Mucosa of stomach (tissue), 1 donor: ENCODE results near the gene PRSS16.
"Not testable (repeated sequence)": the region's sequence is repeated elsewhere in the genome, so short reads cannot be mapped to it uniquely, and the experiment has no call there.

Source experiments
- H3K27me3 ChIP-seq: one replicate; pipeline ENCODE4 v1.7.0; 2013; ENCODE audit warnings: mild to moderate bottlenecking, low read length; ENCODE audit not compliant: control insufficient read depth, insufficient read depth
- H3K36me3 ChIP-seq: one replicate; pipeline ENCODE4 v1.7.0; 2013; ENCODE audit warnings: low read length; ENCODE audit not compliant: control insufficient read depth, insufficient read depth
- H3K4me1 ChIP-seq: one replicate; pipeline ENCODE4 v1.7.0; 2013; ENCODE audit warnings: mild to moderate bottlenecking, low read length; ENCODE audit not compliant: control insufficient read depth, insufficient read depth
- H3K4me3 ChIP-seq: one replicate; pipeline ENCODE4 v1.7.0; 2013; ENCODE audit warnings: low read length
- H3K9ac ChIP-seq: one replicate; pipeline ENCODE4 v1.7.0; 2013; ENCODE audit warnings: mild to moderate bottlenecking, low read length, moderate library complexity
- H3K9me3 ChIP-seq: one replicate; pipeline ENCODE4 v1.7.0; 2013; ENCODE audit warnings: mild to moderate bottlenecking, low read length, moderate library complexity; ENCODE audit not compliant: control insufficient read depth
- donor health status: Pancreatic carcinoma.

Gene PRSS16

DNA sequence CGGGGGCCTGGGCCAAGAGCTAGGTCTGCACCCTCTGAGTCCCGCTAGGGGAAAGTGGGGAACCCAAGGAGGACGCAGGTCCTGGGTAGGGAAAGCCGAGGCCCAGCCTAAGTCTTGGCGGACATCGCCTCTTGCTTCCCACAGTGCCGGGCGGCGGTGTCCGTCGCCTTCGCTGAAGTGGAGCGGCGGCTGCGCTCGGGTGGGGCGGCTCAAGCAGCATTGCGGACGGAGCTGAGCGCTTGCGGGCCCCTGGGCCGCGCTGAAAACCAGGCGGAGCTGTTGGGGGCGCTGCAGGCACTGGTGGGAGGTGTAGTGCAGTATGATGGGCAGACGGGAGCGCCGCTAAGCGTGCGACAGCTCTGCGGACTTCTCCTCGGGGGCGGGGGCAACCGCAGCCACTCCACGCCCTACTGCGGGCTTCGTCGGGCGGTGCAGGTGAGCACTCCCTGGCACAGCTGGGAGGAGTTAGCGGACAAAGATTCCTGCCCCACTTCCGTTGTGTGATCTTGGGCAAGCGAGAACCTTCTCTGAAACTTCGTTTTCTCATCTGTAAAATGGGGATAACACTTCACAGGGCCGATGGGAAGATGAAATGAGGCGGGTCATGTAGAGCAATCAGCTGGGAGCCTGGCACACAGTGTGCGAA is 4.2 kb downstream of the PRSS16 start:
- no peaks in the 10 kb centered on the region for H3K9me3 ChIP-seq
- no peak overlapping the region for H3K4me3 ChIP-seq
- no peaks in the 10 kb centered on the region for H3K36me3 ChIP-seq
- peaks cover 4% of the 10 kb centered on the region for H3K4me1 ChIP-seq
- H3K9ac ChIP-seq, result peak overlapping the region; percentile 68
- peaks cover 40% of the 10 kb centered on the region for H3K27me3 ChIP-seq

DNA sequence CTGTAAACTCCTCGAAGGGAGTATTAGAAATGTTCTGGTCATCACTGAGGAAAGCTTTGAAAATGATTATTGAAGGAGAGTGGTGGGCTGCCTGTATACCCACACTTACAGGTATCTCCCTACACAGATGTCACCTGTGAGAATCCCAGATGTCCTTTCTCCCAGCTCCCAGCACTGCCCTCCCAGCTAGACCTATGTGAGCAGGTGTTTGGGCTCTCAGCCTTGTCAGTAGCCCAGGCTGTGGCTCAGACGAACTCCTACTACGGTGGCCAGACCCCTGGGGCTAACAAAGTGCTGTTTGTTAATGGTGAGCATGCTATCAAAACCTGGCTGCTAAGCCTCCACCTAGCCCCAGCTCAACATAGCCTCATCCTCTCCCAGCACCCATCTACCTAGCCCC is 7.1 kb downstream of the PRSS16 start:
- H3K9ac ChIP-seq, result no peak overlapping the region
- H3K9me3 ChIP-seq, result no peaks in the 10 kb centered on the region
- peaks cover 4% of the 10 kb centered on the region for H3K4me1 ChIP-seq
- no peak overlapping the region for H3K4me3 ChIP-seq
- peaks cover 24% of the 10 kb centered on the region for H3K27me3 ChIP-seq
- H3K36me3 ChIP-seq, result no peaks in the 10 kb centered on the region

DNA sequence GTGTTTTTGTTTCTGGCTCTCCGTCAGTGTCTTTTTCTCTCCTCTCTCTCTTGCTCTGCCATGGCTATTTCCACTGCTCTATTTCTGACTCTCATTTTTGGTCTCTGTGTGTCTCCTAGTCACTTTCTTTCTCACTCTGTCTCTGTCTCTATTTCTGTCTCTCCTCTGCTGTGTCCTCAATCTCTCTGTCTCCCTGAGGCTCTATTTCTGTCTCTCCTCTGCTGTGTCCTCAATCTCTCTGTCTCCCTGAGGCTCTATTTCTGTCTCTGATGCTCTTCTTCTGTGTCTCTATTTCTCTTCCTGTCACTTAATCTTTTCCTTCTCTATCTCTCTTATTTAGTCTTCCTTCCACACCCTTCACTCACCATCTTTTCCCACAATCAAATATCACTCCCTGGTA is 8.4 kb downstream of the PRSS16 start:
- H3K27me3 ChIP-seq, result peaks cover 25% of the 10 kb centered on the region
- no peak overlapping the region for H3K9ac ChIP-seq
- H3K36me3 ChIP-seq, result no peaks in the 10 kb centered on the region
- no peak overlapping the region for H3K4me3 ChIP-seq
- H3K9me3 ChIP-seq, result no peaks in the 10 kb centered on the region
- peaks cover 1% of the 10 kb centered on the region for H3K4me1 ChIP-seq

DNA sequence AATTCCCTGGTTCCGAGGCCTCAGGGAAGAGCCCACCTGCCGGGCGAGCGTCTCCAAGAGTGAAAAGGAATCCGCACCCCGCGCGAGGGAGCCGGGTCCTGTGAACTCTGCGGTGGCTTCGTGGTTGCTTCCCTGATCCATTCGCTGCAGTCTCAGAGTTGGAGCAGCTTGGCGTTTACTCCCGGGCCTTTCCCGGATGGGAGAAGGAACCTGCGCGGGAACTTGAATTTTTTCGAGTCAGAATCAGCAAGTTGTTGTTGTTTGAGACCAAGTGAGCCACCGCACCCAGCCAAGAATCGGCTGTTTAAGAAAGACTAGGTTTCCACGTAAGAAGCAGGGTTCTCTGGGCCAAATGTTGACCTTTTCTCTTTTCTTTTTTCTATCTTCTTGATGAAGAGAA is 12.9 kb downstream of the PRSS16 start:
- H3K36me3 ChIP-seq, result no peaks in the 10 kb centered on the region
- H3K9me3 ChIP-seq, result no peaks in the 10 kb centered on the region
- H3K4me3 ChIP-seq, result no peak overlapping the region
- peaks cover 5% of the 10 kb centered on the region for H3K4me1 ChIP-seq
- no peak overlapping the region for H3K9ac ChIP-seq
- H3K27me3 ChIP-seq, result peaks cover 22% of the 10 kb centered on the region

DNA sequence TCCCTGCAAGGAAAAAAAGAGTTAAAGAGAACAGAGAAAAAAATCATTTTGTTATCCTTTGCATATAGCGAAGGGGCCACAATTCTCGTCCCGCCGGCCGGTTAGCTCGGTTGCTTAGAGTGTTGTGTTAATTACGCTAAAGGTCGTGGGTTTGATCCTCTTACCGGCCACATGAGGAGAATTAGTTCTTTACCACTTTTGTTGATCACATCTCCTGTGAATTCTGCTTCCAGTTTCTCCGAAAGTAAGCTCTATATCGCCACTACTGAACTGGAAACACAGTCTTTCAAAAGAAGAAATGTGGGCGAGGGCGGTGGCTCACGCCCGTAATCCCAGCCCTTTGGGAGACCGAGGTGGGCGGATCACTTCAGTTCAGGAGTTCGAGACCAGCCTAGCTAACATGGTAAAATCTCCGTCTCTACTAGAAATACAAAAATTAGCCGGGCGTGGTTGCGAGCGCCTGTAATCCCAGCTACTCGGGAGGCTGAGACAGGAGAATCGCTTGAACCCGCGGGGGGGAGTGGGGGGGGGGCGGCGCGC is 13.4 kb downstream of the PRSS16 start:
- Histone ChIP-seq H3K9me3 (no peaks in the 10 kb centered on the region), H3K36me3 (no peaks in the 10 kb centered on the region), H3K9ac (no peak overlapping the region), H3K4me3 (no peak overlapping the region), H3K27me3 (peaks cover 22% of the 10 kb centered on the region), H3K4me1 (peaks cover 5% of the 10 kb centered on the region)

DNA sequence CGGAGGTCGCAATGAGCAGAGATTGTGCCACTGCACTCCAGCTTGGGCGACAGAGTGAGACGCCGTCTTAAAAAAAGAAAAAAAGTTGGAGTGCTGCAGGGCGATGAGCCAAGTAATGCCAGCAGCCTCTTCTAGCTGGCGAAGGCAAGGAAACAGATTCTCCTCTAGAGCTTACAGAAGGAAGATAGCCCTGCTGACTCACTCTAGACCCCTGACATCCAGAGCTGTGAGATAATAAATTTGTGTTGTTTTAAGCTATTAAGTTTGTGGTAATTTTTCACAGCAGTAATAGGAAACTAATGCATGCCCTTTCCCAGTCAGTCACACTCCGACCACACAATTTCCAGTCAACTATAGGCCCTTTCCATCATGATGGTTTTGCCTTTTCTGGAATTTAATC is 16.4 kb downstream of the PRSS16 start:
- Histone ChIP-seq H3K27me3 (peaks cover 35% of the 10 kb centered on the region), H3K4me3 (no peak overlapping the region), H3K4me1 (peaks cover 5% of the 10 kb centered on the region), H3K36me3 (no peaks in the 10 kb centered on the region), H3K9me3 (no peaks in the 10 kb centered on the region), H3K9ac (no peak overlapping the region)

DNA sequence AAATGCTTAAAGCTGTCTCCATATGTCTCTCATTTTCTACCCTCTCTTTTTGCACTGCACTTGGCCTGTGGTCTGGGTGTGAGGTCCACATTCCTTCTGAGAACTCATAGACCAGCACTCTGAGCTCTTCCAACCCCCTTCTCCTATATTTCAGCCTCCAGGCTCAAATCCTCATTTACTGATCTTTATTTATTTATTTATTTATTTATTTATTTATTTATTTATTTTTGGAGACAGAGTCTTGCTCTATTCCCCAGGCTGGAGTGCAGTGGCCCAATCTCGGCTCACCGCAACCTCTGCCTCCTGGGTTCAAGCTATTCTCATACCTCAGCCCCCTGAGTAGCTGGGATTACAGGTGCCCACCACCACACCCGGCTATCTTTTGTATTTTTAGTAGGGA is 19.5 kb downstream of the PRSS16 start:
- not testable (repeated sequence) for H3K9me3 ChIP-seq, H3K4me1 ChIP-seq, H3K4me3 ChIP-seq, H3K9ac ChIP-seq, H3K36me3 ChIP-seq
- peaks cover 23% of the 10 kb centered on the region for H3K27me3 ChIP-seq

DNA sequence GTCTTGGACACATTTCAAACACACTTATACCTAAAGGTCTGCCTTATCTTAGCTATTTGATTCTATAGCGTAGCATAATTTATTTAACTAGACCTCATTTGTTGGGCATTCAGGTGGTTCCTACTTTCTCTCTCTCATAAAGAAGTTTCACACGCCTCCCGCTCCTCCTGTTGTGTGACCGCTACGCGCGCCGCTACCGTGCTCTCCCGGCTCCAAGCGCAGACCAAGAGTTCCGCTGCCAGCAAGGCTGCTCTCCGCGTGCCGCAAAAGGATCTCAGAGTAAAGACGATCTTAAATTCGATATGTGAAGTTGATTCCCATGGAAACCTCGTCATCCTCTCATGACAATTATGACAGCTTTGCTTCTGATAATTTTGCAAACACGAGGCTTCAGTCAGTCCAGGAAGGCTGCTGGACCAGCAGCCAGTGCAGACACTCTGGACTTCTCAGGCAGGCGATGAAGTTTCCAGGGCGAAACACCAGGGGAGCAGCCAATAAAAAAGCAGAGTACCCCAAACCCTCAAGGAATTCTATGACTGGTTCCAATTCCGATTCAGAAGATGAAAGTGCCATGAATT is 20.4 kb downstream of the PRSS16 start:
- Histone ChIP-seq H3K9me3 (no peaks in the 10 kb centered on the region), H3K9ac (no peak overlapping the region), H3K27me3 (peaks cover 24% of the 10 kb centered on the region), H3K4me3 (no peak overlapping the region), H3K36me3 (no peaks in the 10 kb centered on the region), H3K4me1 (no peaks in the 10 kb centered on the region)

DNA sequence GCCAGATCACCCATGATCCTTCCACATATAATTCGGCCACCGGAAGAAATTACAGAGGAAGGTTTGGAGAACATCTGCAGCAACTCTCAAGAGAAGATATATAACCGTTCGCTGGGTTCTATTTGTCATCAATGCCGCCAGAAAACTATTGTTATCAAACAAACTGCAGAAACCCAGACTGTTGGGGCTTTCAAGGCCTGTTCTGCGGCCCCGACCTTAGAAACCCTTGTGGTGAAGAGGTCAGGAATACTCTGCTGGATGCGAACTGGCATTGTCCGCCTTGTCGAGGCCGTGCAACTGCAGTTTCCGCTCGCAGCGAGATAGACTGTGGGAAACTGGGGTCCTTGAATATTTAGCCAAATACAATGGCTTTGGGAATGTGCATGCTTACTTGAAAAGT is 21.3 kb downstream of the PRSS16 start:
- Histone ChIP-seq H3K4me1 (no peaks in the 10 kb centered on the region), H3K36me3 (no peaks in the 10 kb centered on the region), H3K4me3 (no peak overlapping the region), H3K9me3 (no peaks in the 10 kb centered on the region), H3K9ac (no peak overlapping the region), H3K27me3 (peaks cover 27% of the 10 kb centered on the region)

DNA sequence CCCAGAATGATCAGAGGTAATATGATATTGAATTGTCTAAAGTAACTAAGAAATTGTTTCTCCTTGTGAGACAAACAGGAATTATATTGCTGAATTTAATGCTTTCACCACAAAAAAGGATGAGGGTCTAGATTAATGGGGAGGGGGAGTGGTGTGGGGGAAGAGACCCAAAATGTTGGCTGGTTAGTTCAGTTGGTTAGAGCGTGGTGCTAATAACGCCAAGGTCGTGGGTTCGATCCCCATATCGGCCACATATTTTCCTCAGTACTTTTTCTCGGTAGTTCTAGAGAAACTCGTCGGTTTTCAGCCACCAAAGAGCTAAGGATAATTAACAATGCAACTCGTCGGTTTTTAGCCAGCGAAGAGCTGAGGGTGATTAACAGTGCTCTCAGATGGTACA is 26.3 kb downstream of the PRSS16 start:
- no peak overlapping the region for H3K4me3 ChIP-seq
- no peak overlapping the region for H3K9ac ChIP-seq
- peaks cover 47% of the 10 kb centered on the region for H3K27me3 ChIP-seq
- H3K4me1 ChIP-seq, result no peaks in the 10 kb centered on the region
- no peaks in the 10 kb centered on the region for H3K9me3 ChIP-seq
- H3K36me3 ChIP-seq, result no peaks in the 10 kb centered on the region

DNA sequence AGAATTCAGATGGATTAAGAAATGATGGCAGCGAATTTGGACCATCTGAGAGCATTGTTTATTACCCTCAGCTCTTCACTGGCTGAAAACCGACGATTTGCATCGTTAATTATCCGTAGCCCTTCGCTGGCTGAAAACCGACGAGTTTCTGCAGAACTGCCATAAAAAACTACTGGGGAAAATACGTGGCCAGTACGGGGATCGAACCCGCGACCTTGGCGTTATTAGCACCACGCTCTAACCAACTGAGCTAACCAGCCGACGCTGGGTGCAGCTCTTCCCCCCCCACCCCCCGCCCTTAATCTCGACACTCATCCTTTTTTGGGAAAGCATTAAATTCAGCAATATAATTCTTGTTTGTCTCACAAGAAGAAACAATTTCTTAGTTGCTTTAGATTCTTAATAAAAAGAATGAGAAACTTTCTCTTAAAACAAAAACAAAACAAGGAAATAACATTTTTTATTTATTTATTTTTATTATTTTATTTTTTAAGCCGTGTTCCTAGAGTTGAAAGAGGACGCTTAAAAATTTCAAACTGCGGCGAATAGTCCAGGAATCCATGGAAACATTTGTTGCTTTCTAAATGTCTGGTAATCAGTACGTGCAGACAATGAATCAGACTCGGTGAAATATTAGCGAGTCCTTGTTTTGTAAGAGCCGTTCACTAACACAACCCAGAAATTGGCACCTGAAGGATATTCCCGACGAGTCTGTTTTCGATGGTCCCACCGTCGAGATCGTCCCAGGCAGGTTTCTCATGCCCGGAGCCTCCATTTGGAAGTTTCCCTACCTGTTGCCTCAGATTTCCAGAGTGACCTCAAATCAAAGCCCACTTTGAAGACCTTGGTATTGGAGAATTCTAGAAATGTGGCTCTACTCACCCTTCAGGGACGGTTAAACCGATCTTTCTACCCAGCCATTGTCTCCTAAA is 27.8 kb downstream of the PRSS16 start:
- Histone ChIP-seq H3K27me3 (peaks cover 59% of the 10 kb centered on the region), H3K4me3 (no peak overlapping the region), H3K36me3 (no peaks in the 10 kb centered on the region), H3K9me3 (no peaks in the 10 kb centered on the region), H3K9ac (no peak overlapping the region), H3K4me1 (peaks cover 6% of the 10 kb centered on the region)

DNA sequence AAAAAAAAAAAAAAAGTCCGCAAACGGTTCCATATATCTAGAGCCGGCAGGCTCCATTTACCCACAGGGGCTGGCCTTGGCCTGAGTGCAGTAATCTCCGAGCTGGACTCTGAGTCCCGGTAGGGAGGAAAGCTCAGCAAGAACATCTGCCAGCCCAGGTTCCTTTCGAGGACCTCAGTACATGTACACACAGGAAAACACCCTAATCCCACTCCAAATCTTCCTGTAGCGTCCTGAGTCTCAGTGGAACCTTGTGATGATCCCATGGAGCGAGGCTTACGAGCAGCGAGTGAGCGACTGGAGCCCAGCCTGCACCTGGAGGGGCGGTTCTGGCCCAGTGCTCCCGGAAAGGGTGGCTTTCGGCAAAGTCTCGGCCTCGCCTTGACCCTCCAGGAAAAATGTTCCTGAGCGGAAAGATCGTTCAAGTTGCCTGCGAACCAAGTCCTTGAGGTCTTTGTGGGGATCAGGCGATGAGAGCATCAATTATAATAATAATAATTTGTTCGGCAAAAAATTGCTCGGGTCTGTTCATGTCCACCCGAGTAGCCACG is 32.1 kb downstream of the PRSS16 start:
- H3K36me3 ChIP-seq, result no peaks in the 10 kb centered on the region
- peaks cover 6% of the 10 kb centered on the region for H3K4me1 ChIP-seq
- no peak overlapping the region for H3K9ac ChIP-seq
- H3K27me3 ChIP-seq, result peaks cover 81% of the 10 kb centered on the region
- no peak overlapping the region for H3K4me3 ChIP-seq
- H3K9me3 ChIP-seq, result no peaks in the 10 kb centered on the region
